PFSK-1 (cell line): ENCODE data around the gene MTRF1L.

Source experiments
- FOXP2 ChIP-seq: optimal IDR thresholded peaks from 2 replicates; pipeline ENCODE3; 2011; ENCODE audit warnings: borderline replicate concordance, control low read depth, inconsistent platforms; ENCODE audit not compliant: insufficient read depth; ENCODE audit errors: extremely low read length, extremely low read depth
- POLR2AphosphoS5 ChIP-seq: IDR thresholded peaks from 2 replicates; pipeline ENCODE4 v1.6.1; 2012; ENCODE audit warnings: low read depth, mild to moderate bottlenecking, control low read depth, low read length, moderate library complexity
- REST ChIP-seq, 2 experiments: IDR thresholded peaks; 2 replicates each; pipeline versions ENCODE4 v1.6.1 to v1.8.0; 2011 to 2012; ENCODE audit warnings: low read depth in 2 of 2, low read length in 2 of 2, control low read depth in 1 of 2, inconsistent platforms in 1 of 2, mild to moderate bottlenecking in 1 of 2, moderate library complexity in 1 of 2; ENCODE audit not compliant: insufficient read depth in 1 of 2
- SIN3A ChIP-seq: IDR thresholded peaks from 2 replicates; pipeline ENCODE4 v1.6.1; 2012; ENCODE audit warnings: mild to moderate bottlenecking, low read length, moderate library complexity, borderline replicate concordance; ENCODE audit not compliant: insufficient read depth
- TAF1 ChIP-seq: IDR thresholded peaks from 2 replicates; pipeline ENCODE4 v1.6.1; 2012; ENCODE audit warnings: low read length, control low read depth, borderline replicate concordance; ENCODE audit not compliant: insufficient read depth

- TF ChIP-seq POLR2AphosphoS5, result no peak
- TF ChIP-seq REST (IDR thresholded peaks at IDR 0.05; ENCODE audit: insufficient read depth in 1 of 2, low read depth in 2 of 2, low read length in 2 of 2), result no peak
- TF ChIP-seq TAF1, result no peak
- TF ChIP-seq SIN3A, result no peak
- no peak for TF ChIP-seq FOXP2
Observed at GRCh38 chr6:153023977-153024708, 21.6 kb upstream of the MTRF1L start.
